ENCODE measurements around the gene ARHGAP33. TPM values are rescaled to one million over a fixed set of nuclear protein-coding genes. Genes with fewer than 3 reads are reported as not detected.

Gene ARHGAP33
- total RNA-seq, 4 donors from 2014 or later: 0.26 to 43.4 (median 8.9) TPM

GRCh38 chr19:35816262-35816661, 40.9 kb downstream of the ARHGAP33 start:
- TF ChIP-seq, protein P1, sequence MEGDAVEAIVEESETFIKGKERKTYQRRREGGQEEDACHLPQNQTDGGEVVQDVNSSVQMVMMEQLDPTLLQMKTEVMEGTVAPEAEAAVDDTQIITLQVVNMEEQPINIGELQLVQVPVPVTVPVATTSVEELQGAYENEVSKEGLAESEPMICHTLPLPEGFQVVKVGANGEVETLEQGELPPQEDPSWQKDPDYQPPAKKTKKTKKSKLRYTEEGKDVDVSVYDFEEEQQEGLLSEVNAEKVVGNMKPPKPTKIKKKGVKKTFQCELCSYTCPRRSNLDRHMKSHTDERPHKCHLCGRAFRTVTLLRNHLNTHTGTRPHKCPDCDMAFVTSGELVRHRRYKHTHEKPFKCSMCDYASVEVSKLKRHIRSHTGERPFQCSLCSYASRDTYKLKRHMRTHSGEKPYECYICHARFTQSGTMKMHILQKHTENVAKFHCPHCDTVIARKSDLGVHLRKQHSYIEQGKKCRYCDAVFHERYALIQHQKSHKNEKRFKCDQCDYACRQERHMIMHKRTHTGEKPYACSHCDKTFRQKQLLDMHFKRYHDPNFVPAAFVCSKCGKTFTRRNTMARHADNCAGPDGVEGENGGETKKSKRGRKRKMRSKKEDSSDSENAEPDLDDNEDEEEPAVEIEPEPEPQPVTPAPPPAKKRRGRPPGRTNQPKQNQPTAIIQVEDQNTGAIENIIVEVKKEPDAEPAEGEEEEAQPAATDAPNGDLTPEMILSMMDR (IDR thresholded peaks at IDR 0.05): no peak
- TF ChIP-seq POLR2A (IDR thresholded peaks at IDR 0.05): no peak
- Histone ChIP-seq H3K4me3 (no peak overlapping the region), H3K36me3 (no peaks in the 10 kb centered on the region), H3K27me3 (no peaks in the 10 kb centered on the region), H3K4me1 (no peaks in the 10 kb centered on the region), H3K9me3 (no peaks in the 10 kb centered on the region), H3K27ac (no peak overlapping the region)
- DNase-seq: no peak
- intact Hi-C loops (cut with DNase I; ENCODE audit: low total_unique reads): no loop called here

- H3K27ac ChIP-seq: no peak overlapping the region
- H3K4me3 ChIP-seq: no peak overlapping the region
- DNase-seq: no peak
- no peaks in the 10 kb centered on the region for H3K4me1 ChIP-seq
- TF ChIP-seq, protein P1 (IDR thresholded peaks at IDR 0.05): no peak
- no peak for TF ChIP-seq POLR2A (IDR thresholded peaks at IDR 0.05)
- H3K36me3 ChIP-seq: no peaks in the 10 kb centered on the region
- intact Hi-C loops (cut with DNase I; ENCODE audit: low total_unique reads): no loop called here
- H3K9me3 ChIP-seq: no peaks in the 10 kb centered on the region
- H3K27me3 ChIP-seq: no peaks in the 10 kb centered on the region
Measured at GRCh38 chr19:35816846-35817245, 41.5 kb downstream of the ARHGAP33 start.

GRCh38 chr19:35818445-35818844, 43.1 kb downstream of the ARHGAP33 start:
- H3K27me3 ChIP-seq: no peaks in the 10 kb centered on the region
- no peaks in the 10 kb centered on the region for H3K36me3 ChIP-seq
- H3K4me1 ChIP-seq: no peaks in the 10 kb centered on the region
- no peaks in the 10 kb centered on the region for H3K9me3 ChIP-seq
- no peak for DNase-seq
- TF ChIP-seq, protein P1 (IDR thresholded peaks at IDR 0.05): no peak
- TF ChIP-seq POLR2A (IDR thresholded peaks at IDR 0.05): no peak
- no peak overlapping the region for H3K4me3 ChIP-seq
- no peak overlapping the region for H3K27ac ChIP-seq
- intact Hi-C loops (cut with DNase I; ENCODE audit: low total_unique reads): no loop called here

- Histone ChIP-seq H3K27ac (no peak overlapping the region), H3K9me3 (no peaks in the 10 kb centered on the region), H3K27me3 (no peaks in the 10 kb centered on the region), H3K4me3 (no peak overlapping the region), H3K36me3 (no peaks in the 10 kb centered on the region), H3K4me1 (no peaks in the 10 kb centered on the region)
- intact Hi-C loops (cut with DNase I; ENCODE audit: low total_unique reads): no loop called here
- TF ChIP-seq, protein P1 (IDR thresholded peaks at IDR 0.05): no peak
- TF ChIP-seq POLR2A (IDR thresholded peaks at IDR 0.05): no peak
- DNase-seq: no peak
Measured at GRCh38 chr19:35822579-35822978, 47.2 kb downstream of the ARHGAP33 start.

DNA sequence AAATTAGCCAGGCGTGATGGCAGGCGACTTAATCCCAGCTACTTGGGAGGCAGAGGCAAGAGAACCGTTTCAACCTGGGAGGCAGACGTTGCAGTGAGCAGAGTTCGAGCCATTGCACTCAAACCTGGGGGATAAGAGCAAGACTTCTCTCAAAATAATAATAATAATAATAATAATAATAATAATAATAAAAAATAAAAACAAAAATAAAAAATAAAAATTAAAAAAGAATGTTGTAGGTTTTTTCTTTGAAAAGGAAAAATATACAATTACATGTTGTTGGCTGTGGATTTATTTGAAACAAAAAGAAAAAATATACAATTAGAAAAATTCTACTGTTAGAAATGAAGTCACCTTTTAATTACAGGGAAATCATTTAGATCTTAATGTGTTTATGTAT, 48.8 kb downstream of the ARHGAP33 start:
- no peak overlapping the region for H3K27ac ChIP-seq

More for the DNA sequence above, 48.8 kb downstream of the ARHGAP33 start:
- Histone ChIP-seq H3K27me3 (no peaks in the 10 kb centered on the region), H3K9me3 (no peaks in the 10 kb centered on the region), H3K4me1 (no peaks in the 10 kb centered on the region), H3K36me3 (no peaks in the 10 kb centered on the region), H3K4me3 (no peak overlapping the region)
- DNase-seq: no peak
- TF ChIP-seq, protein P1 (IDR thresholded peaks at IDR 0.05): no peak
- no peak for TF ChIP-seq POLR2A (IDR thresholded peaks at IDR 0.05)
- intact Hi-C loops (cut with DNase I; ENCODE audit: low total_unique reads): no loop called here
